ENCODE results near the gene DET1.

DET1 gene

GRCh38 chr15:88513195-88513594, 33.3 kb downstream of the DET1 start:
- no peak overlapping the region for H3K18ac ChIP-seq (ENCODE audit: low read length)
- no peak overlapping the region for H2AK5ac ChIP-seq (ENCODE audit: low read length)

GRCh38 chr15:88512601-88513000, 33.9 kb downstream of the DET1 start:
- no peak overlapping the region for H3K27ac ChIP-seq (ENCODE audit: low read depth, low read length)
- H3K4me3 ChIP-seq (ENCODE audit: low read length) = no peak overlapping the region
- H3K4ac ChIP-seq (ENCODE audit: low read depth, low read length) = no peak overlapping the region
- no peak overlapping the region for H2BK5ac ChIP-seq (ENCODE audit: low read length)
- no peak overlapping the region for H3K56ac ChIP-seq (ENCODE audit: low read length)
- no peak overlapping the region for H2AK5ac ChIP-seq (ENCODE audit: low read length)
- H3K18ac ChIP-seq (ENCODE audit: low read length) = no peak overlapping the region
- H3K79me2 ChIP-seq (ENCODE audit: control insufficient read depth, insufficient read depth, low read length) = no peaks in the 10 kb centered on the region
- no peaks in the 10 kb centered on the region for H3K36me3 ChIP-seq (ENCODE audit: control insufficient read depth, insufficient read depth, low read length)
- no peak overlapping the region for H2BK15ac ChIP-seq (replicated peaks; ENCODE audit: low read depth)
- no peaks in the 10 kb centered on the region for H3K4me1 ChIP-seq (ENCODE audit: control insufficient read depth, low read depth, low read length)
- DNase-seq = no peak
- no peak overlapping the region for H2BK120ac ChIP-seq (ENCODE audit: low read depth, low read length)
- no peak overlapping the region for H3K4me2 ChIP-seq (ENCODE audit: low read length)
- H3K79me1 ChIP-seq (ENCODE audit: low read length) = no peaks in the 10 kb centered on the region
- no peaks in the 10 kb centered on the region for H3K27me3 ChIP-seq (ENCODE audit: insufficient read depth, low read length, poor library complexity)
- H4K8ac ChIP-seq (ENCODE audit: low read depth, low read length) = no peak overlapping the region
- H4K5ac ChIP-seq (ENCODE audit: low read length) = no peak overlapping the region
- H3K23ac ChIP-seq (ENCODE audit: low read length) = no peak overlapping the region
- H3K9ac ChIP-seq (ENCODE audit: low read length) = no peak overlapping the region
- no CpG with 5 or more reads among the region's 5 CpGs for WGBS (ENCODE audit: extremely low coverage, insufficient coverage, low lambda C conversion rate)

More at GRCh38 chr15:88513195-88513594, 33.3 kb downstream of the DET1 start:
- H3K79me1 ChIP-seq (ENCODE audit: low read length) = no peaks in the 10 kb centered on the region
- H3K36me3 ChIP-seq (ENCODE audit: control insufficient read depth, insufficient read depth, low read length) = no peaks in the 10 kb centered on the region
- H2BK5ac ChIP-seq (ENCODE audit: low read length) = no peak overlapping the region
- H3K56ac ChIP-seq (ENCODE audit: low read length) = no peak overlapping the region
- H3K23ac ChIP-seq (ENCODE audit: low read length) = no peak overlapping the region
- no peaks in the 10 kb centered on the region for H3K79me2 ChIP-seq (ENCODE audit: control insufficient read depth, insufficient read depth, low read length)
- H3K4me3 ChIP-seq (ENCODE audit: low read length) = no peak overlapping the region
- H3K9ac ChIP-seq (ENCODE audit: low read length) = no peak overlapping the region
- H3K27me3 ChIP-seq (ENCODE audit: insufficient read depth, low read length, poor library complexity) = no peaks in the 10 kb centered on the region
- H3K4me1 ChIP-seq (ENCODE audit: control insufficient read depth, low read depth, low read length) = no peaks in the 10 kb centered on the region
- H2BK15ac ChIP-seq (replicated peaks; ENCODE audit: low read depth) = no peak overlapping the region
- no peak for DNase-seq
- no peak overlapping the region for H3K27ac ChIP-seq (ENCODE audit: low read depth, low read length)
- no peak overlapping the region for H4K5ac ChIP-seq (ENCODE audit: low read length)
- H3K4me2 ChIP-seq (ENCODE audit: low read length) = no peak overlapping the region
- H4K8ac ChIP-seq (ENCODE audit: low read depth, low read length) = no peak overlapping the region
- H2BK120ac ChIP-seq (ENCODE audit: low read depth, low read length) = no peak overlapping the region
- H3K4ac ChIP-seq (ENCODE audit: low read depth, low read length) = no peak overlapping the region
- no CpG with 5 or more reads among the region's 5 CpGs for WGBS (ENCODE audit: extremely low coverage, insufficient coverage, low lambda C conversion rate)

DNA sequence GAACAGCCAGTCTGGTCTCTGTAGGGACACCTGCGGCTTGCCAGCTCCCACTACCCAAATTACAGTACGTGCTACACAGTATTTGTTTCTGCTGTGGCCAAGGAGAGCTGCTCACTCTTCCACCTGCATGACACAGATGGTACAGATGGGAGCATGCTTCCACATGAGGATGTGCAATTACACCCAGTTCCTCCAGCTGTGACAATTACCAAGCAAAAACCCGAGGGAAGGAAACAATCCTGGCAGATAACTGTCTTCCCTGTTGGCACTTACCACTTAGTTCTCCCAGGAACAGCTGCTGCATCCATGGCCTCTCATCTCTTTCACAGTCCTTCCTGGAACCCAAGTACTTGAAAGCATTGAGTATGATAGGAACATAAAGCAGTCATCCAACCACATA, 34.4 kb downstream of the DET1 start:
- no peak overlapping the region for H2BK120ac ChIP-seq (ENCODE audit: low read depth, low read length)
- H3K4me2 ChIP-seq (ENCODE audit: low read length) = no peak overlapping the region
- H3K4ac ChIP-seq (ENCODE audit: low read depth, low read length) = no peak overlapping the region
- H3K4me3 ChIP-seq (ENCODE audit: low read length) = no peak overlapping the region
- H3K79me2 ChIP-seq (ENCODE audit: control insufficient read depth, insufficient read depth, low read length) = no peaks in the 10 kb centered on the region
- no peak overlapping the region for H2AK5ac ChIP-seq (ENCODE audit: low read length)
- H3K9ac ChIP-seq (ENCODE audit: low read length) = no peak overlapping the region
- no peak overlapping the region for H3K18ac ChIP-seq (ENCODE audit: low read length)
- H3K23ac ChIP-seq (ENCODE audit: low read length) = no peak overlapping the region
- H4K5ac ChIP-seq (ENCODE audit: low read length) = no peak overlapping the region
- no peaks in the 10 kb centered on the region for H3K36me3 ChIP-seq (ENCODE audit: control insufficient read depth, insufficient read depth, low read length)
- H3K56ac ChIP-seq (ENCODE audit: low read length) = no peak overlapping the region
- WGBS (ENCODE audit: extremely low coverage, insufficient coverage, low lambda C conversion rate) = no CpG with 5 or more reads among the region's 3 CpGs
- no peak overlapping the region for H3K27ac ChIP-seq (ENCODE audit: low read depth, low read length)
- H2BK15ac ChIP-seq (replicated peaks; ENCODE audit: low read depth) = no peak overlapping the region
- no peak overlapping the region for H2BK5ac ChIP-seq (ENCODE audit: low read length)
- H4K8ac ChIP-seq (ENCODE audit: low read depth, low read length) = no peak overlapping the region
- H3K79me1 ChIP-seq (ENCODE audit: low read length) = no peaks in the 10 kb centered on the region
- H3K4me1 ChIP-seq (ENCODE audit: control insufficient read depth, low read depth, low read length) = no peaks in the 10 kb centered on the region
- DNase-seq = no peak
- H3K27me3 ChIP-seq (ENCODE audit: insufficient read depth, low read length, poor library complexity) = no peaks in the 10 kb centered on the region

- Histone ChIP-seq H3K56ac (ENCODE audit: low read length) (no peak overlapping the region), H3K4me2 (ENCODE audit: low read length) (no peak overlapping the region), H3K27me3 (ENCODE audit: insufficient read depth, low read length, poor library complexity) (no peaks in the 10 kb centered on the region), H3K9ac (ENCODE audit: low read length) (no peak overlapping the region), H3K23ac (ENCODE audit: low read length) (no peak overlapping the region), H2AK5ac (ENCODE audit: low read length) (no peak overlapping the region), H3K79me2 (ENCODE audit: control insufficient read depth, insufficient read depth, low read length) (no peaks in the 10 kb centered on the region), H3K27ac (ENCODE audit: low read depth, low read length) (no peak overlapping the region), H3K4me3 (ENCODE audit: low read length) (no peak overlapping the region), H2BK15ac (replicated peaks; ENCODE audit: low read depth) (no peak overlapping the region), H4K8ac (ENCODE audit: low read depth, low read length) (no peak overlapping the region), H3K4ac (ENCODE audit: low read depth, low read length) (no peak overlapping the region), H3K79me1 (ENCODE audit: low read length) (no peaks in the 10 kb centered on the region), H3K4me1 (ENCODE audit: control insufficient read depth, low read depth, low read length) (no peaks in the 10 kb centered on the region), H4K5ac (ENCODE audit: low read length) (no peak overlapping the region), H3K36me3 (ENCODE audit: control insufficient read depth, insufficient read depth, low read length) (no peaks in the 10 kb centered on the region), H2BK120ac (ENCODE audit: low read depth, low read length) (no peak overlapping the region), H3K18ac (ENCODE audit: low read length) (no peak overlapping the region), H2BK5ac (ENCODE audit: low read length) (no peak overlapping the region)
- WGBS (ENCODE audit: extremely low coverage, insufficient coverage, low lambda C conversion rate) = no CpG with 5 or more reads among the region's 2 CpGs
- no peak for DNase-seq
Measured at GRCh38 chr15:88511161-88511560, 35.3 kb downstream of the DET1 start.

DNA sequence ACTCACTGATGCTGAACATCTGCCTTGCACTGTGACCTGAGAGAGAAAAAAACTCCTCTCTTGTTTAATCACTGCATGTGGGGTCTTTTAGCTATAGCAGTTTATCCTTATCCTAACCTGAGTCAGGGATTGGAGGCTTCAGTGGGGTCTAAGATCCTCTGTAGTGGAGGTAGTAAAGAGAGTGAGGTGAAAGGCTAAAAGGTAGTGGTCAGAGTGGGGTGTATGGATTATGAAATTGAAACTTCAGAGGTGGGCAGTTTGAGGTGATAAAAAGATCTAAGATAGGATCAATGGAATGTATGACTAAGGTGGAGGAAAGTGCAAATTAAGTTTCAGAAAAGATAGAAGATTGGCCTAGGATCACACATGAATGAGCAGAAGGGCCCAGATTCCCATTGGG, 36.5 kb downstream of the DET1 start:
- H3K56ac ChIP-seq (ENCODE audit: low read length) = no peak overlapping the region
- no peak overlapping the region for H2BK120ac ChIP-seq (ENCODE audit: low read depth, low read length)
- H3K9ac ChIP-seq (ENCODE audit: low read length) = no peak overlapping the region
- no peaks in the 10 kb centered on the region for H3K36me3 ChIP-seq (ENCODE audit: control insufficient read depth, insufficient read depth, low read length)
- H4K8ac ChIP-seq (ENCODE audit: low read depth, low read length) = no peak overlapping the region
- H3K23ac ChIP-seq (ENCODE audit: low read length) = no peak overlapping the region
- no peak overlapping the region for H3K4me3 ChIP-seq (ENCODE audit: low read length)
- H2BK15ac ChIP-seq (replicated peaks; ENCODE audit: low read depth) = no peak overlapping the region
- H3K4ac ChIP-seq (ENCODE audit: low read depth, low read length) = no peak overlapping the region
- H3K4me2 ChIP-seq (ENCODE audit: low read length) = no peak overlapping the region
- DNase-seq = no peak
- no peaks in the 10 kb centered on the region for H3K79me2 ChIP-seq (ENCODE audit: control insufficient read depth, insufficient read depth, low read length)
- no peaks in the 10 kb centered on the region for H3K27me3 ChIP-seq (ENCODE audit: insufficient read depth, low read length, poor library complexity)
- H3K79me1 ChIP-seq (ENCODE audit: low read length) = no peaks in the 10 kb centered on the region
- H4K5ac ChIP-seq (ENCODE audit: low read length) = no peak overlapping the region
- H2BK5ac ChIP-seq (ENCODE audit: low read length) = no peak overlapping the region
- H3K4me1 ChIP-seq (ENCODE audit: control insufficient read depth, low read depth, low read length) = peaks cover under 1% of the 10 kb centered on the region
- H3K18ac ChIP-seq (ENCODE audit: low read length) = no peak overlapping the region
- H2AK5ac ChIP-seq (ENCODE audit: low read length) = no peak overlapping the region
- no peak overlapping the region for H3K27ac ChIP-seq (ENCODE audit: low read depth, low read length)

DNA sequence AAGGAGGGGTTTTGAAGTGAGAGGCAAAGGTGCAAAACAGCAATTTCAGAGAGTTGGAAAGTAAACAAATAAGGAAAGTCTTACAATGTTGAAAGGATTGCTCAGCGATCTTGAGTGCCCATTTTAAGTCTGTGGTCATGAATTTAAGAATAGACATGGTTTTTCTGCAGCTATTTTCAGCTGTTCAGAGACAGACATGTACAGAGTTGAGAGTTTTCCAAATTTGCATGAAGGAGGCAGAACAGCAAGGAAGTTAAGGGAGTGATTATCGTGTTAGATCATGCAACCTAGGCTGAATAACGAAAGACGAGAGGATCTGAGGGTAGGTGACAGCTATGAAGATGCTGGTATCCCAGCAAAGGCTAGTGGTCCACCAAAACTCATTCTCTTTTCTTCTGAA, 37.2 kb downstream of the DET1 start:
- Histone ChIP-seq H3K18ac (ENCODE audit: low read length) (no peak overlapping the region), H3K79me2 (ENCODE audit: control insufficient read depth, insufficient read depth, low read length) (no peaks in the 10 kb centered on the region), H2AK5ac (ENCODE audit: low read length) (no peak overlapping the region), H3K4me1 (ENCODE audit: control insufficient read depth, low read depth, low read length) (peaks cover 6% of the 10 kb centered on the region), H2BK15ac (replicated peaks; ENCODE audit: low read depth) (no peak overlapping the region), H4K5ac (ENCODE audit: low read length) (no peak overlapping the region), H3K27me3 (ENCODE audit: insufficient read depth, low read length, poor library complexity) (no peaks in the 10 kb centered on the region), H3K23ac (ENCODE audit: low read length) (no peak overlapping the region), H3K4me2 (ENCODE audit: low read length) (no peak overlapping the region), H3K4me3 (ENCODE audit: low read length) (no peak overlapping the region), H3K56ac (ENCODE audit: low read length) (no peak overlapping the region), H3K79me1 (ENCODE audit: low read length) (no peaks in the 10 kb centered on the region), H3K9ac (ENCODE audit: low read length) (no peak overlapping the region), H3K36me3 (ENCODE audit: control insufficient read depth, insufficient read depth, low read length) (no peaks in the 10 kb centered on the region), H4K8ac (ENCODE audit: low read depth, low read length) (no peak overlapping the region), H3K27ac (ENCODE audit: low read depth, low read length) (no peak overlapping the region), H2BK120ac (ENCODE audit: low read depth, low read length) (no peak overlapping the region), H2BK5ac (ENCODE audit: low read length) (no peak overlapping the region), H3K4ac (ENCODE audit: low read depth, low read length) (no peak overlapping the region)
- no CpG with 5 or more reads among the region's 4 CpGs for WGBS (ENCODE audit: extremely low coverage, insufficient coverage, low lambda C conversion rate)
- DNase-seq = no peak
